Activated naive CD4-positive, alpha-beta T cell treated with anti-CD3 and anti-CD28 coated beads, Interleukin-2, amount 50 U/mL, for 24 hours (primary cell): ENCODE data around the gene HS3ST2.

ENCODE experiments used
- H3K27ac Mint-ChIP-seq: one replicate; pipeline ENCODE4 v1.8.0; 2021; ENCODE audit warnings: mild to moderate bottlenecking, mixed read lengths
- H3K27me3 Mint-ChIP-seq: one replicate; pipeline ENCODE4 v1.8.0; 2021; ENCODE audit warnings: mixed read lengths
- H3K36me3 Mint-ChIP-seq: one replicate; pipeline ENCODE4 v1.8.0; 2021; ENCODE audit warnings: mixed read lengths
- H3K4me1 Mint-ChIP-seq: one replicate; pipeline ENCODE4 v1.8.0; 2021; ENCODE audit warnings: mixed read lengths
- H3K4me3 Mint-ChIP-seq: one replicate; pipeline ENCODE4 v1.8.0; 2021; ENCODE audit warnings: mild to moderate bottlenecking, mixed read lengths
- H3K9me3 Mint-ChIP-seq: one replicate; pipeline ENCODE4 v1.8.0; 2021; ENCODE audit warnings: mixed read lengths

Gene HS3ST2

GRCh38 chr16:22847690-22848089 is 33.7 kb downstream of the HS3ST2 start:
- no peaks in the 10 kb centered on the region for H3K36me3 Mint-ChIP-seq
- no peaks in the 10 kb centered on the region for H3K9me3 Mint-ChIP-seq
- no peaks in the 10 kb centered on the region for H3K4me1 Mint-ChIP-seq
- no peak overlapping the region for H3K4me3 Mint-ChIP-seq
- H3K27me3 Mint-ChIP-seq = peaks cover 15% of the 10 kb centered on the region
- no peak overlapping the region for H3K27ac Mint-ChIP-seq

- peaks cover 14% of the 10 kb centered on the region for H3K27me3 Mint-ChIP-seq
- no peaks in the 10 kb centered on the region for H3K4me1 Mint-ChIP-seq
- H3K9me3 Mint-ChIP-seq = no peaks in the 10 kb centered on the region
- no peak overlapping the region for H3K4me3 Mint-ChIP-seq
- no peaks in the 10 kb centered on the region for H3K36me3 Mint-ChIP-seq
- H3K27ac Mint-ChIP-seq = no peak overlapping the region
Measured at GRCh38 chr16:22848451-22848850, 34.5 kb downstream of the HS3ST2 start.

- no peak overlapping the region for H3K27ac Mint-ChIP-seq
- no peak overlapping the region for H3K4me3 Mint-ChIP-seq
- no peaks in the 10 kb centered on the region for H3K9me3 Mint-ChIP-seq
- H3K36me3 Mint-ChIP-seq = no peaks in the 10 kb centered on the region
- no peaks in the 10 kb centered on the region for H3K4me1 Mint-ChIP-seq
- peaks cover 10% of the 10 kb centered on the region for H3K27me3 Mint-ChIP-seq
Measured at GRCh38 chr16:22849517-22849916, 35.6 kb downstream of the HS3ST2 start.

- H3K27ac Mint-ChIP-seq = no peak overlapping the region
- no peaks in the 10 kb centered on the region for H3K9me3 Mint-ChIP-seq
- H3K36me3 Mint-ChIP-seq = no peaks in the 10 kb centered on the region
- H3K27me3 Mint-ChIP-seq = peaks cover 4% of the 10 kb centered on the region
- H3K4me1 Mint-ChIP-seq = no peaks in the 10 kb centered on the region
- no peak overlapping the region for H3K4me3 Mint-ChIP-seq
Measured at GRCh38 chr16:22855231-22855630, 41.3 kb downstream of the HS3ST2 start.

GRCh38 chr16:22857296-22858025 is 43.5 kb downstream of the HS3ST2 start:
- Mint-ChIP-seq H3K9me3 (no peaks in the 10 kb centered on the region), H3K27ac (no peak overlapping the region)

GRCh38 chr16:22859925-22860324 is 46.0 kb downstream of the HS3ST2 start:
- H3K9me3 Mint-ChIP-seq = no peaks in the 10 kb centered on the region
- no peak overlapping the region for H3K27ac Mint-ChIP-seq
- no peaks in the 10 kb centered on the region for H3K4me1 Mint-ChIP-seq
- H3K36me3 Mint-ChIP-seq = no peaks in the 10 kb centered on the region
- H3K27me3 Mint-ChIP-seq = peaks cover 18% of the 10 kb centered on the region
- no peak overlapping the region for H3K4me3 Mint-ChIP-seq

More at GRCh38 chr16:22857296-22858025, 43.5 kb downstream of the HS3ST2 start:
- H3K4me3 Mint-ChIP-seq = no peak overlapping the region
- H3K4me1 Mint-ChIP-seq = no peaks in the 10 kb centered on the region
- H3K27me3 Mint-ChIP-seq = peaks cover 9% of the 10 kb centered on the region
- H3K36me3 Mint-ChIP-seq = no peaks in the 10 kb centered on the region

GRCh38 chr16:22861580-22861979 is 47.6 kb downstream of the HS3ST2 start:
- no peak overlapping the region for H3K4me3 Mint-ChIP-seq
- peaks cover 18% of the 10 kb centered on the region for H3K27me3 Mint-ChIP-seq
- no peaks in the 10 kb centered on the region for H3K36me3 Mint-ChIP-seq
- no peaks in the 10 kb centered on the region for H3K4me1 Mint-ChIP-seq
- H3K27ac Mint-ChIP-seq = no peak overlapping the region
- no peaks in the 10 kb centered on the region for H3K9me3 Mint-ChIP-seq

- H3K27me3 Mint-ChIP-seq = peaks cover 18% of the 10 kb centered on the region
- no peaks in the 10 kb centered on the region for H3K36me3 Mint-ChIP-seq
- H3K4me1 Mint-ChIP-seq = no peaks in the 10 kb centered on the region
- H3K9me3 Mint-ChIP-seq = no peaks in the 10 kb centered on the region
- H3K27ac Mint-ChIP-seq = no peak overlapping the region
- H3K4me3 Mint-ChIP-seq = no peak overlapping the region
Measured at GRCh38 chr16:22862046-22862445, 48.1 kb downstream of the HS3ST2 start.

GRCh38 chr16:22864375-22864774 is 50.4 kb downstream of the HS3ST2 start:
- H3K27ac Mint-ChIP-seq = no peak overlapping the region
- H3K4me3 Mint-ChIP-seq = no peak overlapping the region
- no peaks in the 10 kb centered on the region for H3K36me3 Mint-ChIP-seq
- H3K4me1 Mint-ChIP-seq = no peaks in the 10 kb centered on the region
- H3K9me3 Mint-ChIP-seq = no peaks in the 10 kb centered on the region
- peaks cover 16% of the 10 kb centered on the region for H3K27me3 Mint-ChIP-seq

GRCh38 chr16:22868593-22869224 is 54.7 kb downstream of the HS3ST2 start:
- no peak overlapping the region for H3K4me3 Mint-ChIP-seq
- H3K27me3 Mint-ChIP-seq = peaks cover 9% of the 10 kb centered on the region
- H3K9me3 Mint-ChIP-seq = no peaks in the 10 kb centered on the region
- H3K36me3 Mint-ChIP-seq = no peaks in the 10 kb centered on the region
- H3K4me1 Mint-ChIP-seq = no peaks in the 10 kb centered on the region
- H3K27ac Mint-ChIP-seq = no peak overlapping the region

- Mint-ChIP-seq H3K27me3 (peaks cover 6% of the 10 kb centered on the region), H3K27ac (no peak overlapping the region), H3K9me3 (no peaks in the 10 kb centered on the region), H3K4me3 (no peak overlapping the region), H3K4me1 (no peaks in the 10 kb centered on the region), H3K36me3 (no peaks in the 10 kb centered on the region)
Measured at GRCh38 chr16:22871861-22872260, 57.9 kb downstream of the HS3ST2 start.

- no peak overlapping the region for H3K27ac Mint-ChIP-seq
- no peaks in the 10 kb centered on the region for H3K9me3 Mint-ChIP-seq
- no peaks in the 10 kb centered on the region for H3K36me3 Mint-ChIP-seq
- peaks cover 10% of the 10 kb centered on the region for H3K27me3 Mint-ChIP-seq
- no peaks in the 10 kb centered on the region for H3K4me1 Mint-ChIP-seq
- no peak overlapping the region for H3K4me3 Mint-ChIP-seq
Measured at GRCh38 chr16:22874394-22874793, 60.4 kb downstream of the HS3ST2 start.

GRCh38 chr16:22878955-22879354 is 65.0 kb downstream of the HS3ST2 start:
- Mint-ChIP-seq H3K36me3 (no peaks in the 10 kb centered on the region), H3K27ac (no peak overlapping the region), H3K4me3 (no peak overlapping the region), H3K4me1 (no peaks in the 10 kb centered on the region), H3K9me3 (no peaks in the 10 kb centered on the region), H3K27me3 (peaks cover 11% of the 10 kb centered on the region)

- H3K27me3 Mint-ChIP-seq = peaks cover 11% of the 10 kb centered on the region
- H3K4me3 Mint-ChIP-seq = no peak overlapping the region
- H3K27ac Mint-ChIP-seq = no peak overlapping the region
- H3K36me3 Mint-ChIP-seq = no peaks in the 10 kb centered on the region
- H3K4me1 Mint-ChIP-seq = no peaks in the 10 kb centered on the region
- no peaks in the 10 kb centered on the region for H3K9me3 Mint-ChIP-seq
Measured at GRCh38 chr16:22879466-22879865, 65.5 kb downstream of the HS3ST2 start.

- no peaks in the 10 kb centered on the region for H3K4me1 Mint-ChIP-seq
- H3K27me3 Mint-ChIP-seq = peaks cover 12% of the 10 kb centered on the region
- no peak overlapping the region for H3K27ac Mint-ChIP-seq
- no peaks in the 10 kb centered on the region for H3K9me3 Mint-ChIP-seq
- H3K36me3 Mint-ChIP-seq = no peaks in the 10 kb centered on the region
- H3K4me3 Mint-ChIP-seq = no peak overlapping the region
Measured at GRCh38 chr16:22882981-22883380, 69.0 kb downstream of the HS3ST2 start.

GRCh38 chr16:22885951-22886350 is 72.0 kb downstream of the HS3ST2 start:
- no peaks in the 10 kb centered on the region for H3K9me3 Mint-ChIP-seq
- peaks cover 8% of the 10 kb centered on the region for H3K27me3 Mint-ChIP-seq
- no peaks in the 10 kb centered on the region for H3K4me1 Mint-ChIP-seq
- peak overlapping the region; percentile 11 for H3K27ac Mint-ChIP-seq
- no peaks in the 10 kb centered on the region for H3K36me3 Mint-ChIP-seq
- no peak overlapping the region for H3K4me3 Mint-ChIP-seq
